GM19238 (cell line): Measurements from ENCODE around the gene DPY19L2.
"Not testable (repeated sequence)": the region's sequence is repeated elsewhere in the genome, so short reads cannot be mapped to it uniquely, and the experiment has no call there.

Experiments used
- DNase-seq: peaks from one replicate; pipeline ENCODE4 v3.0.0; 2011; ENCODE audit warnings: low spot score; ENCODE audit not compliant: insufficient read length

Gene DPY19L2

GRCh38 chr12:63537838-63538237, 130.5 kb downstream of the DPY19L2 start:
- not testable (repeated sequence) for DNase-seq

DNA sequence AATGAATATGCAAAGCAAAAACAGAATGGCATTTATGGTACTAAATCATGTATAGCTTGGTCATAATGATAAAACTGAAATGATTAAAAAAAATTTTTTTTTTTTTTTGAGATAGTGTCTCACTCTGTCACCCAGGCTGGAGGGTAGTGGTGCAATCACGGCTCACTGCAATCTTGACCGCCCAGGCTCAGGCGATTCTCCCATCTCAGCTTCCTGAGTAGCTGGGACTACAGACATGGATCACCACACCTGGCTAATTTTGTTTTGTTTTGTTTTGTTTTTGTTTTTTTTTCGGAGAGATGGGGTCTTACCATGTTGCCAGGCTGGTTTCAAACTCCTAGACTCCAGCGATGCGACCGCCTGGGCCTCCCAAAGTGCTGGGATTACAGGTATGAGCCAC, 138.7 kb downstream of the DPY19L2 start:
- not testable (repeated sequence) for DNase-seq

DNA sequence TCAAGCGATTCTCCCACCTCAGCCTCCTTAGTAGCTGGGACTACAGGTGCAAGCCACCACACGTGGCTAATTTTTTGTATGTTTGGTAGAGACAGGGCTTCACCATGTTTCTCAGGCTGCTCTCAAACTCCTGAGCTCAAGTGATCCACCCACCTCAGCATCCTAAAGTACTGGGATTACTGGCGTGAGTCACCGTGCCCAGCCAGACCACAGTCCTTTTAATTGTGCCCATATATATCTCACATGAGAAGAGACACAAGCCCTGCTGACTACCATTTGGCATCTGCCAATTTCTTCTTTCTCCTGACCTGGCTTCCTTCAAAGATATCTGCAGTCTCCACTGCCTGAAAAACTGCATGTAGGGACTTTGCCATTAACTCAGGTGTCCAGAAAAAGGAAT, 142.5 kb downstream of the DPY19L2 start:
- DNase-seq: no peak

GRCh38 chr12:63521706-63522105, 146.6 kb downstream of the DPY19L2 start:
- DNase-seq: no peak
